Fibroblast of villous mesenchyme (primary cell): ENCODE results near the gene OR9A4. TPM values are rescaled to one million over a fixed set of nuclear protein-coding genes. Genes with fewer than 3 reads are reported as not detected.

Experiments used
- DNase-seq: peaks from one replicate; pipeline ENCODE4 v3.0.0-alpha.2; 2010; ENCODE audit warnings: low read depth
- H3K4me3 ChIP-seq: 2 replicates; pipeline ENCODE4 v1.5.1; 2011; ENCODE audit warnings: low read depth, mild to moderate bottlenecking, low read length
- total RNA-seq: library from RNA; depleted of rRNA; stranded (reverse); fragments of >200 nt; gene quantifications from 2 replicates; pipeline ENCODE4 v1.2.3, GENCODE V29; 2012
- TF ChIP-seq, protein P1 (sequence below): IDR thresholded peaks from 2 replicates; pipeline ENCODE4 v1.5.1; 2012; ENCODE audit warnings: low read depth, mild to moderate bottlenecking, low read length; ENCODE audit not compliant: insufficient read depth

The OR9A4 gene, protein sequence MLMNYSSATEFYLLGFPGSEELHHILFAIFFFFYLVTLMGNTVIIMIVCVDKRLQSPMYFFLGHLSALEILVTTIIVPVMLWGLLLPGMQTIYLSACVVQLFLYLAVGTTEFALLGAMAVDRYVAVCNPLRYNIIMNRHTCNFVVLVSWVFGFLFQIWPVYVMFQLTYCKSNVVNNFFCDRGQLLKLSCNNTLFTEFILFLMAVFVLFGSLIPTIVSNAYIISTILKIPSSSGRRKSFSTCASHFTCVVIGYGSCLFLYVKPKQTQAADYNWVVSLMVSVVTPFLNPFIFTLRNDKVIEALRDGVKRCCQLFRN
- not detected in 2 replicates for total RNA-seq

- no peak within 1 kb of the TSS for H3K4me3 ChIP-seq
- TF ChIP-seq, protein P1, sequence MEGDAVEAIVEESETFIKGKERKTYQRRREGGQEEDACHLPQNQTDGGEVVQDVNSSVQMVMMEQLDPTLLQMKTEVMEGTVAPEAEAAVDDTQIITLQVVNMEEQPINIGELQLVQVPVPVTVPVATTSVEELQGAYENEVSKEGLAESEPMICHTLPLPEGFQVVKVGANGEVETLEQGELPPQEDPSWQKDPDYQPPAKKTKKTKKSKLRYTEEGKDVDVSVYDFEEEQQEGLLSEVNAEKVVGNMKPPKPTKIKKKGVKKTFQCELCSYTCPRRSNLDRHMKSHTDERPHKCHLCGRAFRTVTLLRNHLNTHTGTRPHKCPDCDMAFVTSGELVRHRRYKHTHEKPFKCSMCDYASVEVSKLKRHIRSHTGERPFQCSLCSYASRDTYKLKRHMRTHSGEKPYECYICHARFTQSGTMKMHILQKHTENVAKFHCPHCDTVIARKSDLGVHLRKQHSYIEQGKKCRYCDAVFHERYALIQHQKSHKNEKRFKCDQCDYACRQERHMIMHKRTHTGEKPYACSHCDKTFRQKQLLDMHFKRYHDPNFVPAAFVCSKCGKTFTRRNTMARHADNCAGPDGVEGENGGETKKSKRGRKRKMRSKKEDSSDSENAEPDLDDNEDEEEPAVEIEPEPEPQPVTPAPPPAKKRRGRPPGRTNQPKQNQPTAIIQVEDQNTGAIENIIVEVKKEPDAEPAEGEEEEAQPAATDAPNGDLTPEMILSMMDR: no peak
- no peak for DNase-seq
Measured at GRCh38 chr7:141916099-141916498, at the start of gene OR9A4. Gene OR9A4 (plus strand): TSS chr7:141916399. CDS start chr7:141918876, 2,477 bp downstream.

- no peak overlapping the region for H3K4me3 ChIP-seq
- DNase-seq: no peak
- TF ChIP-seq, protein P1: no peak
Measured at GRCh38 chr7:141866974-141867373, 49.2 kb upstream of the OR9A4 start.

DNA sequence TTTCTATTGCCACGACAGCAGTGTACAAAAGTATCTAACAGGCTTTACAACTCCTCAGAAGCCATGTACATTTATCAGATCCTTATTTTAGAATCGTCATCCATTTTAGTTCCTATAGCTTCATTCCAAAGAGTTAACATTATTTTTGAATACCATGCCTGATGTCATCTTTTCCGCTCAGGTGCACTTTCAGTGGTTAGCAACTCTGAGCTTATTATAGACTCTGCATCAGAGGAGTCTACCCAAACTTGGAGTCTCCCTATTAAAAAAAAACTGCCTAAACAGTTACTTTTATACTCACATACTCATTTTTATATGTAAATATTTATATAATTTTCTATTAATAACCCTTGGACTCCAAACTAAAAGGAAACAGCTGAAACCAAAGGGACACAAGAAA lies 43.3 kb upstream of the OR9A4 start:
- DNase-seq: no peak
- TF ChIP-seq, protein P1: no peak

GRCh38 chr7:141874787-141875186 lies 41.4 kb upstream of the OR9A4 start:
- TF ChIP-seq, protein P1: no peak
- DNase-seq: no peak
- H3K4me3 ChIP-seq: no peak overlapping the region

More for the DNA sequence above, 43.3 kb upstream of the OR9A4 start:
- H3K4me3 ChIP-seq: no peak overlapping the region

DNA sequence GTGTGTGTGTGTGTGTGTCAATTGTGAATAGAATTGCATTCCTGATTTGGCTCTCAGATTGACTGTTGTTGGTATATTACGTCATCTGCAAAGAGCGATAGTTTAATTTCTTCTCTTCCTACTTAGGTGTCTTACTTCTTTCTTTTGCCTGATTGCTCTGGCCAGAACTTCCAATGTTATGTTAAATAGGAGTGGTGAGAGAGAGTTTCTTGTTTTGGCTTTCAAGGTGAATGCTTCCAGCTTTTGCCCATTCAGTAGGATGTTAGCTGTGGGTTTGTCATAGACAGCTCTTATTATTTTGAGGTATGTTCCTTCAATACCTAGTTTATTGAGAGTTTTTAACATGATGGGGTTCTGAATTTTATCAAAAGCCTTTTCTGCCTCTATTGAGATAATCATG lies 40.7 kb upstream of the OR9A4 start:
- TF ChIP-seq, protein P1: no peak
- H3K4me3 ChIP-seq: no peak overlapping the region
- no peak for DNase-seq

DNA sequence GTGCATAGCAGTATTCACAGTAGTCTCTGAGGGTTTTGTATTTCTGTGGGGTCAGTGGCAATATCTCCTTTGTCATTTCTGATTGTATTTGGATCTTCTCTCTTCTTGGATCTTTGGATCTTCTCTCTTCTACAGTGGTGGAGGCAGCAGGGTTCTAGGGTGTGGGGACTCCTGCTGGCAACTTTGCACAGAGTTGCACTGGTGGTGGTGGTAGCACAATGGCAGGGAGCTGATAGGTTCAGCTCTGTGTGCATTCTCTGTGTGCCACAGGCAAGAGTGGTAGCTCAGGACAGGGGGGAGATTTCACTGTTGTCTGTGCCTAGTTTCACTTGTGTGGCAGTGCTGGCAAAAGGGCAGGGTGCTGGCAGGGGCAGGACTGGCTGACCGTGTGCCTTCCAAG lies 39.8 kb upstream of the OR9A4 start:
- TF ChIP-seq, protein P1: no peak

DNA sequence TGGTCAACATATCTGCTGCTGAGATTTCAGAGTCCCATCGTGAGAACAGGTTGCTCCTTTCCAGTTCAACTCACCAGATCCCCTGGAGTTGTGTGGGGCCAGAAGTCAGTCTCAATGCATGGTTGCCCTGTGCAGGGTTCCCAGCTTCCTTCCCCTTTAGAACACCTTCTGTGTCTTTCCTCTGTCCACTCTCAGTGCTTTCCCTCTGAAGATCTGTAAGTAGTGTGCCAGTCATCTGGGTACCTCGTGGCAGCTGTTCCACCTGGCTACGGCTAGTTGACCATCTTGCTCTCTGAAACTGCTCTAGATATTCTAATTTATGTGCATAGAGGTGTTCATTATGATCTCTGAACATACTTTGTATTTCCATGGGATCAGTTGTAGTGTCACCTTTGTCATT lies 38.8 kb upstream of the OR9A4 start:
- TF ChIP-seq, protein P1: no peak
- no peak overlapping the region for H3K4me3 ChIP-seq
- no peak for DNase-seq

More for the DNA sequence above, 39.8 kb upstream of the OR9A4 start:
- no peak overlapping the region for H3K4me3 ChIP-seq
- DNase-seq: no peak
